ENCODE measurements around the gene CIB2.

CIB2 gene

DNA sequence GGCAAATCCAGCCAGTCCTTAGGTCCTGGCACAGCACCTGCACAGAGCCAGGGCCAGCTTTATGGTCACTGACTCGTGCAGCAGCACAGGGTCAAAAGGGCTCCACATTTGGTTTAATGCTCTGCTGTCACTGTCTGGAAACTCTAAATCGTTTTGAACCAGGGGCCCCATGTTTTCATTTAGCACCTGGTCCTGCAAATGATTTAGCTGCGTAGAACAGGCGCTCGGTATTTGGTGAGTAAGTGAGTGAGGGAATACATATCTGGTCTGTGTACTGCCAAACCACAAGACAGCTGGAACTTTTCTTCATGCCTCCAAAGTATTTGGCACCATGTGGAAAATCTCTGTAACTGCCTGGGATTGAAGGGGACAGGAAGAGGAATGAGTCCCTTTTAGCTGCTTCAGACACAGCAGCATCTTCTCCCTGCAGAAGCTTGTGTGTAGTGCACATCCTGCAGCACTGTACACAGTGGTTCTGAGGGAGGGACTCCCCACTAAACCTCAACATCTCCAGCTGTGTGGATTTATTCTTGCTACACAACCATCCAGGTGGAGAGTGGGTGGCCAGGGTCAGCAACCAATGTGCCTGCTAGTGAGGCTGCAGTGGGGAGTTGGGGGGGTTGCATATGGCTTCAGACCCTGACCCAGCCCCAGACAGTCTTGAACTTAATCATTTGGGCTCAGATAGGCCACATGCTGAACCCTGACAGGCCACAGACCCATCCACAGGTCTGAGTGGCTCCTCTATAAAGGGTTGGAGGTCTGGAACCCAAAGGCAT lies 37.8 kb downstream of the CIB2 start:
- Histone ChIP-seq H3K9me3 (ENCODE audit: insufficient read depth, low read depth, low read length) (no peaks in the 10 kb centered on the region), H3K36me3 (ENCODE audit: insufficient read depth, low read length) (no peaks in the 10 kb centered on the region), H3K4me1 (ENCODE audit: insufficient read depth, low read length) (no peaks in the 10 kb centered on the region), H3K27ac (ENCODE audit: low read depth, low read length) (no peak overlapping the region), H3K27me3 (ENCODE audit: insufficient read depth, low read length) (no peaks in the 10 kb centered on the region), H3K9ac (ENCODE audit: low read depth, low read length) (no peak overlapping the region), H3K4me3 (ENCODE audit: low read length) (no peak overlapping the region)
- WGBS, result 74% methylated on average over 5 of the region's 5 CpGs

DNA sequence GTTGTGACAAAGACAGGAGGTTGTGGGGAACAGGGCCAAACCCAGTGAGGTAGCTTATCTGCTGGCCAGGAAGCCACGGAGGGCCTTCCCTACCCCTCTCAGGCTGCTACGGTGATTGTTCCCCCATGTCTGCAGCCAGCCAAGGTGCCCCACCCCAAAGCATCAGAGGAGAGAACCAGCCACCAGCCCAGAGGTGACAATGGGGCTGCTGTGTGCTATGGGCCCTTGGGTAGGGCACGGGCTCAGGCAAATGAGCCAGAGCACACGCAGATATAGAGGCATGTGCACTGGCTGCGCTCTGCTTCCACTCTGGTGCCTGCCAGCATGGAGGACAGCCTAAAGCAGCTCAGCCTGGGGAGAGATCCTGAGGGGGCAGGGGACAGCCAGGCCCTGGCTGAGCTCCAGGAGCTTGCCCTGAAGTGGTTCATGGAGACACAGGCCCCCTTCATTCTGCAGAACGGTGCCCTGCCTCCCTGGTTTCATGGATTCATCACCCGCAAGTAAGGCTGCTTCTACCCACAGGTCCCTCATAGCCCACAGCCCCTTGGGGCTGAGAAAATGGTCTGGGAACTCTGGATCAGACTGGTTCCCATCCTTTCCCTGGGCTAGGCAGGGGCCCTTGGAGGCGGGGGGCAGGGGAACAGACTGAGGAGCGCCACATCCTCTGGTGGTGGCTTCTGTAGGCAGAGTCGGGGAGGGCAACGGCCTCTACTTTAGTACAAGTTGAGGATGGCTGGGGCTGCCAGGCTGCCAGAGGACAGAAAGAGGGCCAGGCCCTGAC lies 38.8 kb downstream of the CIB2 start, which contains the start of gene SH2D7:
TSS of gene SH2D7 (plus strand) at position 301 of the 781 bp plus-strand sequence. CDS start at position 325, 24 bp downstream.
- H3K4me3 ChIP-seq (ENCODE audit: low read length), result no peak within 1 kb of the TSS
- 92% methylated on average over 11 of the region's 11 CpGs for WGBS
- no peak within 1 kb of the TSS for H3K9ac ChIP-seq (ENCODE audit: low read depth, low read length)
- no peaks in the 10 kb centered on the region for H3K4me1 ChIP-seq (ENCODE audit: insufficient read depth, low read length)
- no peaks in the 10 kb centered on the region for H3K27me3 ChIP-seq (ENCODE audit: insufficient read depth, low read length)
- H3K27ac ChIP-seq (ENCODE audit: low read depth, low read length), result no peak within 1 kb of the TSS
- H3K36me3 ChIP-seq (ENCODE audit: insufficient read depth, low read length), result no peaks in the 10 kb centered on the region
- H3K9me3 ChIP-seq (ENCODE audit: insufficient read depth, low read depth, low read length), result no peaks in the 10 kb centered on the region

DNA sequence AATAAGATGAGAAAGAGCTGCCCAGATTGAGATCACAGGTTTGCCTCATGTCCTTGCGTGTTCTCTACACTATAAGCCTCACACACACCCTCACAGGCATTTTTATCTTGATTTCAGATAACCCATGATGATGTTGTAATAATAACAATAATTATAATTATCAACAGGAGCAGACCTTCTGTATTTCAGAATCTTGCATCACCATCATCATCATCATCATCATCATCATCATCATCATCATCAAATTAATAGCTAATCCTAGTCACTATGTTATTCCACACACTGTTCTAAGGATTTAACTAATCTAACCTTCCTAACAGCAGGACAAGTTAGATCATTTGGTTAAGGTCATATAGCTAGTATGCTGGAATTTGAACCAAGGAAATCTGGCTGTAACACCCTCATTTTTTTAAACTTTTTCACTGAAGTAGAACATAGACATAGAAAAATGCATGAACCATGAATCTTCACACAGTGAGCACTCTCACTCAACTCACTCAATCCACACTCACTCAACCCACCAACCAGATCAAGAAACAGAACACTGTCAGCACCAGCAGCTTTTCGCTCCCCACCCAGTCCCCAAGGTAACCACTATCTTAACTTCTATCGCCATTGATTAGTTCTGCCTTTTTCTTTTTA lies 40.7 kb downstream of the CIB2 start:
- no peaks in the 10 kb centered on the region for H3K9me3 ChIP-seq (ENCODE audit: insufficient read depth, low read depth, low read length)

DNA sequence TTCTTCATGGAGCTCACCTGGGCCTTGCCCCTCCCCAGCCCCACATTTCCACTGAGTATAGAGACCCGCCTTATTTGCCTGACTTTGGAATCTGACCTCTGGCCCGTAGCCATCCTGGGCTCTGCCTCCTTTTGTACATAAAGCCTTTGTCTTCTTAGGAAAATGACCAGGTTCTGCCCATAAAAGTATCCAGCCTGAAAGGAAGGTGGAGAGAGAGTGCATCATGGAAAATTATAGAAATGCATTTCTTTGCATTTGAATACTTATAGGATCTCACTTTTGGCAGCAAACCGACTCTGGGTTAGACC lies 42.5 kb downstream of the CIB2 start:
- no peaks in the 10 kb centered on the region for H3K27me3 ChIP-seq (ENCODE audit: insufficient read depth, low read length)
- H3K9me3 ChIP-seq (ENCODE audit: insufficient read depth, low read depth, low read length), result no peaks in the 10 kb centered on the region
- no peak overlapping the region for H3K4me3 ChIP-seq (ENCODE audit: low read length)
- no peaks in the 10 kb centered on the region for H3K36me3 ChIP-seq (ENCODE audit: insufficient read depth, low read length)
- no peak overlapping the region for H3K9ac ChIP-seq (ENCODE audit: low read depth, low read length)
- H3K27ac ChIP-seq (ENCODE audit: low read depth, low read length), result no peak overlapping the region
- no peaks in the 10 kb centered on the region for H3K4me1 ChIP-seq (ENCODE audit: insufficient read depth, low read length)
- 90% methylated on average over 3 of the region's 3 CpGs for WGBS

More for the DNA sequence above, 40.7 kb downstream of the CIB2 start:
- H3K4me1 ChIP-seq (ENCODE audit: insufficient read depth, low read length), result no peaks in the 10 kb centered on the region
- H3K36me3 ChIP-seq (ENCODE audit: insufficient read depth, low read length), result no peaks in the 10 kb centered on the region
- 98% methylated on average over 2 of the region's 3 CpGs for WGBS
- no peaks in the 10 kb centered on the region for H3K27me3 ChIP-seq (ENCODE audit: insufficient read depth, low read length)
- no peak overlapping the region for H3K27ac ChIP-seq (ENCODE audit: low read depth, low read length)
- H3K9ac ChIP-seq (ENCODE audit: low read depth, low read length), result no peak overlapping the region
- no peak overlapping the region for H3K4me3 ChIP-seq (ENCODE audit: low read length)

DNA sequence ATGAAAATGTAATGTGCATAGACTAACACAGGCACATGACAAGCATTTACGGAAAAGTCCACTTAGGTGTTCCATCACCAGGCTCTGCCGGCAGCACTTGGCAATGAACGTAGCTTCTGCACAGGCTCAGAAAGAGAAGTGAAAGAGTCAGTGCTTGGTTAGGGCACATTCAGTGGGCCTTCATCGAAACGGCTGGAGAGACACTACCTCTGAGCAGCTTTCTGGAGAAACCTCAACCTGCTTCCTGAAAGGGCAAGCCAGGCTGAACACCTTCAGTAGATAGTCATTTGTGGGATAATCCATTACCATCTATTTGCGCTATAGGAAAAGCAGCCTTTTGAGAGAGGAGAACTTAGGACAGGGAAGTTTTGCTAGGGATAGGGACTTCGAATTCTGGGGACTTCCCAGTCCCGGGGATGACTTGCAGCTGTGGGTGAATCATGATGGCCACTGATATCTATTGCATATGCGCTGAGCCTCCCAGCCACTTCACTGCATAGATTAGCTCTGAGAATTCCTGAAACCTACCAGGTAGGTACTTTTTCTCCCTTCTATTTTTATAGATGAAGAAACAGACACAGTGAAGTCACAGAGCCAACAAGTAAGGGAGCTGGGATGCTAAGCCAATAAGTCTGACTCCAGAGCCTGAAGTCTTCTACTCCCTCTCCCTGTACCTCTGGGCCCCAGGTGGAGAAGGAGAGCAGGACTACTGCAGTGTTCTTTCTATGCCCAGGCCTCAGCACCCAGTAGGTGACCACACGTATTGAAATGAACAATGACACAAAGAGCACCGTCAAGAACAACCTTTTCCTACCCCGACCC lies 43.1 kb downstream of the CIB2 start:
- H3K4me3 ChIP-seq (ENCODE audit: low read length), result no peak overlapping the region
- WGBS, result 87% methylated on average over 12 of the region's 12 CpGs

DNA sequence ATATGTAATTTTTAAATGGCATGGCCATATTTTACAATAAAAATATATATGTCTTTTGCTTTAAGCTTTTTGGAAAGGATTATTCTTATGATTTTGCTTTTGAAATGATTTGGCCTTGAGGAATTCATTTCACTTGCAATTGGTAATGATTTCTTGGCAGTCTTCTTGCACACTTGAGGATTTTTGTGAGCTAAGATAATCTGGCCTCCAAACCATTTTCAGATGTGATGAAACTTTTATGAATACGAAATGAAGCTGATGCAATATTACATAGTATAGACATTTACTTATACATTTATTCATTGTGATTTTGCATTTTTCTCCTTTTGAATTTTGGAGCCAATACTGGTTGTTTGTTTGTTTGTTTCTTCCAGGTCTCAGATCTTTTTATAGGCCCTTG lies 45.3 kb downstream of the CIB2 start:
- H3K9ac ChIP-seq (ENCODE audit: low read depth, low read length), result no peak overlapping the region
- H3K27ac ChIP-seq (ENCODE audit: low read depth, low read length), result no peak overlapping the region
- H3K27me3 ChIP-seq (ENCODE audit: insufficient read depth, low read length), result no peaks in the 10 kb centered on the region
- no peaks in the 10 kb centered on the region for H3K4me1 ChIP-seq (ENCODE audit: insufficient read depth, low read length)
- H3K4me3 ChIP-seq (ENCODE audit: low read length), result no peak overlapping the region
- no peaks in the 10 kb centered on the region for H3K9me3 ChIP-seq (ENCODE audit: insufficient read depth, low read depth, low read length)
- no peaks in the 10 kb centered on the region for H3K36me3 ChIP-seq (ENCODE audit: insufficient read depth, low read length)
- WGBS, result no CpG with 5 or more reads among the region's 1 CpG

More for the DNA sequence above, 43.1 kb downstream of the CIB2 start:
- Histone ChIP-seq H3K9ac (ENCODE audit: low read depth, low read length) (no peak overlapping the region), H3K27me3 (ENCODE audit: insufficient read depth, low read length) (no peaks in the 10 kb centered on the region), H3K36me3 (ENCODE audit: insufficient read depth, low read length) (no peaks in the 10 kb centered on the region), H3K27ac (ENCODE audit: low read depth, low read length) (no peak overlapping the region), H3K4me1 (ENCODE audit: insufficient read depth, low read length) (no peaks in the 10 kb centered on the region), H3K9me3 (ENCODE audit: insufficient read depth, low read depth, low read length) (no peaks in the 10 kb centered on the region)

DNA sequence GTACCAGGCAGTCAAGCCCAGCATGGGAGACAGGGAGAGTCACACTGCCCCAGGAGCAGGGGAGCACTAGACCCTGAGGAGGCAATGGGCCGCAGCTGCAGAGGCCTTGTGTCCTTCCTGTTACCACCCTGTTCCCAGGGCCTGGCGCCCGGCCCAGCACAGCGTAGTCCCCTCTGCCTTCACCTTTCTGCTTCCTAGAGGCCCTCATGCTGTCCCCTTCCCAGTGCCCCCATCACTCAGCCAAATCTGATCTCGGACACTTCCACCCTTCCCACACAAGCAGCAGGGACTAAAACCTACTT lies 46.8 kb downstream of the CIB2 start:
- no peaks in the 10 kb centered on the region for H3K27me3 ChIP-seq (ENCODE audit: insufficient read depth, low read length)
- no peak overlapping the region for H3K27ac ChIP-seq (ENCODE audit: low read depth, low read length)
- H3K9me3 ChIP-seq (ENCODE audit: insufficient read depth, low read depth, low read length), result no peaks in the 10 kb centered on the region
- 93% methylated on average over 5 of the region's 5 CpGs for WGBS
- H3K9ac ChIP-seq (ENCODE audit: low read depth, low read length), result no peak overlapping the region
- no peaks in the 10 kb centered on the region for H3K4me1 ChIP-seq (ENCODE audit: insufficient read depth, low read length)
- H3K4me3 ChIP-seq (ENCODE audit: low read length), result no peak overlapping the region
- H3K36me3 ChIP-seq (ENCODE audit: insufficient read depth, low read length), result no peaks in the 10 kb centered on the region

DNA sequence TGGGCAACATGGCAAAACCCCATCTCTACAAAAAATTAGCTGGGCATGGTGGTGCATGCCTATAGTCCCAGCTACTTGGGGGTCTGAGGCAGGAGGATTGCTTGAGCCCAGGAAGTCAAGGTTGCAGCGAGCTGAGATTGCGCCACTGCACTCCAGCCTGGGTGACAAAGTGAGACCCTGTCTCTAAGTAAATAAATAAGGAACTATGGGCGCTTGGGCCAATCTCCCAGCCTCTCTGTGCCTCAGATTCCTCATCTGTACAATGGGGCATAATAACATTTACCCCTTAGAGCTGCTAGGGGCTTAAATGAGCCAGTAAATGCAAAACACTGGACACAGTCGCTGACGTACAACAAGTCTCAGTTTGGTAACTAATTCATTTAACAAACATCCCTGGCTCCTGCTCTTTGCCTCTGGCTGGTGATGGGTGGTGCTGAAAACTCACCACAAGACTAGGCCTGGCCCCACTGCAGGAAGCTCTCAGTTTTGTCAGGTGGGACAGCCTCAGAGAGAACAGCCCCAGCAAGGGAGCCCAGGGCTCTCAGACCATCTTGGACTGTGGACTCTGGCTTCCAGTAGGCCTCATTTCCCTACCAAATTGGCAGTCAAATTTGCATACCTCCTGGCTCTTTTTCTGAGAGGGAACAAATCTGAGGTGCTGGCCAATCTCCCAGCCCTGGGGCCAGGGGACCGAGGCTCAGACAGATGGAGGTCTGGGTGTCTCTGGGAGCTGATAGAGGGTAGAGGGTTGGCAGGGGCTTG lies 47.4 kb downstream of the CIB2 start:
- Histone ChIP-seq H3K27me3 (ENCODE audit: insufficient read depth, low read length) (no peaks in the 10 kb centered on the region), H3K9me3 (ENCODE audit: insufficient read depth, low read depth, low read length) (no peaks in the 10 kb centered on the region), H3K36me3 (ENCODE audit: insufficient read depth, low read length) (no peaks in the 10 kb centered on the region), H3K9ac (ENCODE audit: low read depth, low read length) (no peak overlapping the region), H3K4me3 (ENCODE audit: low read length) (no peak overlapping the region), H3K4me1 (ENCODE audit: insufficient read depth, low read length) (no peaks in the 10 kb centered on the region), H3K27ac (ENCODE audit: low read depth, low read length) (no peak overlapping the region)
- 91% methylated on average over 6 of the region's 6 CpGs for WGBS

DNA sequence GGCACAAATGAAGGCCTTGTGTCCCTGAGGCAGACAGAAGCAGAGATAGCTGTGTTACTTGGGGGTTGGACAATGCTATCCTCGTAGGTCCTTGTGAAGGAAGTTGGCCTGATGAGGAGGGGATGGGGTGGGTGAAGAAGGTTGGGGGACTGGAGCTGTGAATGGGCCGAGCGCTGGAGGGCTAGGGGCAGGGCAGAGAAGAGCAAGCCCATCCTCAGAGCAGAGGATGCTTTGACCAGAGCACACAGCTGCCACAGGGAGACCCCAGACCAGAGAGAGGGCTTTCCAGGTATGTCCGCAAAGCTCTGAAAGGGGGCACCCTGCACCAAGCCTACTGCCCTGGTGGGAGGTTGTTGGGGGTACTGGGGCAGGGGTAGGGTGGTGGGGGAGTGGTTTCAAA lies 48.1 kb downstream of the CIB2 start:
- Histone ChIP-seq H3K9me3 (ENCODE audit: insufficient read depth, low read depth, low read length) (no peaks in the 10 kb centered on the region), H3K27me3 (ENCODE audit: insufficient read depth, low read length) (no peaks in the 10 kb centered on the region), H3K36me3 (ENCODE audit: insufficient read depth, low read length) (no peaks in the 10 kb centered on the region), H3K9ac (ENCODE audit: low read depth, low read length) (no peak overlapping the region), H3K4me1 (ENCODE audit: insufficient read depth, low read length) (no peaks in the 10 kb centered on the region), H3K27ac (ENCODE audit: low read depth, low read length) (no peak overlapping the region), H3K4me3 (ENCODE audit: low read length) (no peak overlapping the region)
- 94% methylated on average over 4 of the region's 4 CpGs for WGBS

DNA sequence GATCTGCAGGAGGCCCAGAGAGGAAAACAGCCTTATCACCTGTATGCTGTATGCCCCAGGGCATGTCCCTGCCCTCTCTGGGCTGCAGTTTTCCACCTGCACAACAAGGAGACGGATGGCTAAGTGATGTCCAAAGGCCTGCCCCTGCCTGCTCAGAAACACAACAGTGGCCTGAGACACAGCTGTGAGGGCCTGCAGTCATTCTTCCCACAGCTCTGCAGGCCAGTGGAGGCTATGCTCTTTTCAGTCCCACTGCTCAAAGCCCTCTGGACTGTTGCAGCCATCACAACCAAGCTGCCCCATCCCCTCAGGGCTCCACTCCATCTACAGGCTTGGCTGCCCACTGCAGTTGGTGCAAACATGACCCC lies 48.5 kb downstream of the CIB2 start:
- no peaks in the 10 kb centered on the region for H3K36me3 ChIP-seq (ENCODE audit: insufficient read depth, low read length)
- no peaks in the 10 kb centered on the region for H3K9me3 ChIP-seq (ENCODE audit: insufficient read depth, low read depth, low read length)
- no peak overlapping the region for H3K4me3 ChIP-seq (ENCODE audit: low read length)
- H3K4me1 ChIP-seq (ENCODE audit: insufficient read depth, low read length), result no peaks in the 10 kb centered on the region
- no peak overlapping the region for H3K9ac ChIP-seq (ENCODE audit: low read depth, low read length)
- no peak overlapping the region for H3K27ac ChIP-seq (ENCODE audit: low read depth, low read length)
- 87% methylated on average over 1 of the region's 1 CpG for WGBS
- H3K27me3 ChIP-seq (ENCODE audit: insufficient read depth, low read length), result no peaks in the 10 kb centered on the region
